ENCODE results near the gene KRTAP5-6. TPM values are rescaled to one million over a fixed set of nuclear protein-coding genes. Genes with fewer than 3 reads are reported as not detected.

KRTAP5-6 gene
- polyA plus RNA-seq, 1 of the 3 experiments (the other 2 are of a cell fraction) = not detected

DNA sequence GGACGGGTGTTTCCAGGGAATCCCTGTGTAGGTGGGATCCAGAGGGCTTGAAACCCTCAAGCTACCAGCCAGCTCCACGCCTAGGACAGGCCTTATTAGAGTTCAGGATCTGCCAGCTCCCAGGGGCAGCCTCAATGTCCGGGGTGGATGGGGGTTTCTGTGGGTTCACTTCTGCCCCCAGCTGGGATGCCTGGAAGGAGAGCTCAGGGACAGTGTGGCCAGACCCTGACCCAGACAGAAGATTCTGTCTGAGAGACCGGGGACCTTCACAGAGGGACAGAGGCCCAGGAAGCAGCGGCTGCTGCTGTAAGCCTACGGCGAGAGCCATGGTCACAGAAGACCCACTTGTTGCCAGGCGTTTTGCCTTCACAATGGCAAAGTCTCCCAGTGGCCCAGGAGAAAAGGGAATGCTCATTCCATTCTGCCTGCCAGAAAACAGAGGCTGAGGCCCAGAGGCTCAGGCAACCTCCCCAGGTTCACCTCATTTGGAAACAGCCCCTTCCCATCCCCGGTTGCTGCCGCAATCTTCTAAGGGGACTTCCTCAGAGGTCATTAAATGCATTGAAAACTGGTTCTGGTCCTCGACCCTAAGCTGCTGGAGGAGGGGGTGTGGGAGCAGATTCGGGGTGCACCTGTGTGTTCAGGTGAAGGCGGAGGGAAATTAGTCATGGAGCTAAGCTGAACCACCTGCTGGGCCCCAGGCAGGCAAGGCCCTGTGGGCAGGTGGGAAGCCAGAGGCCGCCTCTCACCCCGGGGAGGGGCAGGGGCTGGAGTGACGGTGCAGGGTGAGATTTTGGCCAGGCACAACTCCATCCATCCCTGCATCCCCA, 4.9 kb upstream of the KRTAP5-6 start:
- no peak overlapping the region for H3K4me3 ChIP-seq (ENCODE audit: low read depth in 2 of 2, low read length in 1 of 2)
- no peak for TF ChIP-seq GATA2 (CRISPR knock-in tag; IDR thresholded peaks at IDR 0.05)
- no peak for TF ChIP-seq ELF1 (IDR thresholded peaks at IDR 0.05)
- no peak for TF ChIP-seq RFX5 (IDR thresholded peaks at IDR 0.05; ENCODE audit: low read length)
- TF ChIP-seq EP300 (IDR thresholded peaks at IDR 0.05; ENCODE audit: borderline replicate concordance in 1 of 2, low read depth in 1 of 2, low read length in 1 of 2) = no peak
- TF ChIP-seq RCOR1 (IDR thresholded peaks at IDR 0.05; ENCODE audit: low read length) = no peak
- TF ChIP-seq CHD2 (IDR thresholded peaks at IDR 0.05; ENCODE audit: low read length, partially characterized antibody) = no peak
- TF ChIP-seq USF1 (IDR thresholded peaks at IDR 0.05; ENCODE audit: borderline replicate concordance, low read depth) = no peak
- no peak for TF ChIP-seq TCF12 (IDR thresholded peaks at IDR 0.05)
- TF ChIP-seq POLR2AphosphoS5 (IDR thresholded peaks at IDR 0.05; ENCODE audit: low read depth, low read length) = no peak
- TF ChIP-seq MXI1 (IDR thresholded peaks at IDR 0.05; ENCODE audit: low read depth, low read length) = no peak
- TF ChIP-seq REST (IDR thresholded peaks at IDR 0.05; ENCODE audit: low read depth, low read length) = no peak
- no peak for TF ChIP-seq FOSL2 (IDR thresholded peaks at IDR 0.05; ENCODE audit: borderline replicate concordance, low read depth)
- no peak for TF ChIP-seq PBX3 (IDR thresholded peaks at IDR 0.05)
- no peak for TF ChIP-seq TEAD4 (IDR thresholded peaks at IDR 0.05; ENCODE audit: borderline replicate concordance, insufficient read depth)
- TF ChIP-seq NFIC (IDR thresholded peaks at IDR 0.05; ENCODE audit: borderline replicate concordance) = no peak
- TF ChIP-seq RXRA (IDR thresholded peaks at IDR 0.05; ENCODE audit: borderline replicate concordance, low read depth) = no peak
- no peak for TF ChIP-seq FOXJ3 (CRISPR knock-in tag; IDR thresholded peaks at IDR 0.05)
- TF ChIP-seq YY1 (IDR thresholded peaks at IDR 0.05; ENCODE audit: low read depth) = no peak
- TF ChIP-seq FOXM1 (IDR thresholded peaks at IDR 0.05; ENCODE audit: low read depth) = no peak
- no peaks in the 10 kb centered on the region for H3K27me3 ChIP-seq (ENCODE audit: insufficient read depth)
- H3K9me2 ChIP-seq = no peaks in the 10 kb centered on the region
- no peak overlapping the region for H3K9ac ChIP-seq
- H3K27ac ChIP-seq (ENCODE audit: low read depth in 2 of 2, low read length in 1 of 2) = no peak overlapping the region
- DNase-seq = no peak
- no peaks in the 10 kb centered on the region for H3F3A ChIP-seq (replicated peaks; ENCODE audit: insufficient read depth)
- H2AFZ ChIP-seq (ENCODE audit: low read depth) = no peak overlapping the region
- no peaks in the 10 kb centered on the region for H3K36me3 ChIP-seq (replicated peaks in 1 of 2; ENCODE audit: control insufficient read depth in 1 of 2, insufficient read depth in 2 of 2, low read length in 1 of 2)
- H3K4me2 ChIP-seq = no peak overlapping the region
- CTCF ChIA-PET = interaction anchor here (0.6 to 5.8 kb wide), 25 partner anchors 10 to 490 kb away, joined by 3 to 585 read pairs (median 22); partner anchors contain the start of genes H19, IFITM10 and SYT8
- no peaks in the 10 kb centered on the region for H4K20me1 ChIP-seq (ENCODE audit: insufficient read depth)
- peaks cover 6 to 13% of the 10 kb centered on the region in 2 experiments; a peak in 2 of 4 replicates for H3K4me1 ChIP-seq (ENCODE audit: control insufficient read depth in 1 of 2, insufficient read depth in 2 of 2, low read depth in 1 of 2, low read length in 1 of 2)
- WGBS (ENCODE audit: low lambda C conversion rate) = 47% methylated on average over 8 of the region's 16 CpGs
- POLR2A ChIA-PET = no interaction called here
- no peaks in the 10 kb centered on the region for H3K9me3 ChIP-seq
- H3K79me2 ChIP-seq (ENCODE audit: insufficient read depth) = no peaks in the 10 kb centered on the region
